Body of pancreas (tissue), 4 donors: ENCODE measurements around the gene UBE2V1.

ENCODE experiments used
- CTCF ChIP-seq, 7 experiments: fragments of 450-650 bp in 4 of 7; fragments of 200-600 bp in 3 of 7; sonication (generic) in 3 of 7; IDR thresholded peaks; one replicate each; pipeline ENCODE4 v1.5.1; 2016 to 2019; ENCODE audit warnings: antibody characterized with exemption in 7 of 7
- POLR2A ChIP-seq, 3 donors: fragments of 450-650 bp; IDR thresholded peaks; one replicate each; pipeline ENCODE4 v1.6.1; 2016; ENCODE audit warnings: antibody characterized with exemption in 3 of 3, mild to moderate bottlenecking in 2 of 3

- no peak for TF ChIP-seq CTCF (IDR thresholded peaks at IDR 0.05)
- no peak for TF ChIP-seq POLR2A (IDR thresholded peaks at IDR 0.05)
These were observed 50.7 kb downstream of the UBE2V1 start for GRCh38 chr20:50062006-50062838.
